ENCODE data around the gene UNK. TPM values are rescaled to one million over a fixed set of nuclear protein-coding genes. Genes with fewer than 3 reads are reported as not detected.
A peak's percentile ranks its signal among the peaks of the same experiment; 100 is the strongest.

UNK gene
- total RNA-seq, 4 donors from 2014 or later, result 6.9 to 69.7 (median 45.5) TPM

DNA sequence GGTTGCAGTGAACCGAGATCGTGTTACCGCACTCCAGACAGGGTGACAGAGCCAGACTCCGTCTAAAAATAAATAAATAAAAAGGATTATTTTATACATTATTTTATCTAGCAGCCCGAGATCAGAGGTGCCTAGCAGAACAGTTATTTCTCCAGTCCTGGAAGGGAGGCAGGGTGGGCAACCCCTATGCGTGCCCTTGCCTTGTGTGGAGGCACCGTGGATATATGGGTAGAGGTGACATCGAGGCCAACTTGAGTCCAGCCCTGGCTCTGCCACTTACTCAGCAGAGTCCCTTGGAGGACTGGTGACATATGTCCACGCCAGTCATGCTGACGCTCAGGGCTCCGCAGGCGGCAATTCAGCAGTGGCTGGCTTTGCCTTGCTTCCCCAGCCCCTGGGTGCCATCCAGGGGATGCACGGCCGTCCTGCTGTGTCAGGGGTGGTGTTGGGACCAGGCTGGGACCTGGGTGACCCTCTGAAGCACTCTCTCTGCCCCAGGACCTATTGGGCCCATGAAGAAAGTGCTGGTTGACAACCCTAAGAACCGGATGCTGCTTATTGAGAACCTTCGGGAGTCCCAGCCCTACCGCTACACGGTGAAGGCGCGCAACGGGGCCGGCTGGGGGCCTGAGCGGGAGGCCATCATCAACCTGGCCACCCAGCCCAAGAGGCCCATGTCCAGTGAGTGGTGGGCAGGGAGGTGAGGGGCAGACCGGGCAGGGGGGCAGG is 32.8 kb upstream of the UNK start:
- intact Hi-C loops (cut with DNase I; ENCODE audit: low total_unique reads), result no loop called here
- H3K4me3 ChIP-seq, result no peak overlapping the region
- peaks cover 0 to 5% of the 10 kb centered on the region in 2 donors for H3K4me1 ChIP-seq
- TF ChIP-seq POLR2A (IDR thresholded peaks at IDR 0.05), result no peak
- TF ChIP-seq, protein P1, sequence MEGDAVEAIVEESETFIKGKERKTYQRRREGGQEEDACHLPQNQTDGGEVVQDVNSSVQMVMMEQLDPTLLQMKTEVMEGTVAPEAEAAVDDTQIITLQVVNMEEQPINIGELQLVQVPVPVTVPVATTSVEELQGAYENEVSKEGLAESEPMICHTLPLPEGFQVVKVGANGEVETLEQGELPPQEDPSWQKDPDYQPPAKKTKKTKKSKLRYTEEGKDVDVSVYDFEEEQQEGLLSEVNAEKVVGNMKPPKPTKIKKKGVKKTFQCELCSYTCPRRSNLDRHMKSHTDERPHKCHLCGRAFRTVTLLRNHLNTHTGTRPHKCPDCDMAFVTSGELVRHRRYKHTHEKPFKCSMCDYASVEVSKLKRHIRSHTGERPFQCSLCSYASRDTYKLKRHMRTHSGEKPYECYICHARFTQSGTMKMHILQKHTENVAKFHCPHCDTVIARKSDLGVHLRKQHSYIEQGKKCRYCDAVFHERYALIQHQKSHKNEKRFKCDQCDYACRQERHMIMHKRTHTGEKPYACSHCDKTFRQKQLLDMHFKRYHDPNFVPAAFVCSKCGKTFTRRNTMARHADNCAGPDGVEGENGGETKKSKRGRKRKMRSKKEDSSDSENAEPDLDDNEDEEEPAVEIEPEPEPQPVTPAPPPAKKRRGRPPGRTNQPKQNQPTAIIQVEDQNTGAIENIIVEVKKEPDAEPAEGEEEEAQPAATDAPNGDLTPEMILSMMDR (IDR thresholded peaks at IDR 0.05), result no peak
- H3K36me3 ChIP-seq, result no peaks in the 10 kb centered on the region
- no peaks in the 10 kb centered on the region for H3K27me3 ChIP-seq
- H3K27ac ChIP-seq, result no peak overlapping the region
- DNase-seq, result no peak
- no peaks in the 10 kb centered on the region for H3K9me3 ChIP-seq

DNA sequence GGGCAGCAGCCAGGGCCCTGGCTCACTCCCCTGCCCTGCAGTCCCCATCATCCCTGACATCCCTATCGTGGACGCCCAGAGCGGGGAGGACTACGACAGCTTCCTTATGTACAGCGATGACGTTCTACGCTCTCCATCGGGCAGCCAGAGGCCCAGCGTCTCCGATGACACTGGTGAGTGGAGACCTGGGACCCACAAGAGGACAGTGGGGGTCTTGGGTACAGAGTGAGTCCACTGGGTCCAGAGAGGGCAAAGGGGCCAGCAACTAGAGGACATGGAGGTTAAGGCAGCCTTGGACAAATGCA is 32.2 kb upstream of the UNK start:
- no peaks in the 10 kb centered on the region for H3K27me3 ChIP-seq
- intact Hi-C loops (cut with DNase I; ENCODE audit: low total_unique reads), result no loop called here
- no peak overlapping the region for H3K4me3 ChIP-seq
- TF ChIP-seq POLR2A (IDR thresholded peaks at IDR 0.05), result no peak
- TF ChIP-seq, protein P1 (IDR thresholded peaks at IDR 0.05), result no peak
- no peaks in the 10 kb centered on the region for H3K36me3 ChIP-seq
- H3K4me1 ChIP-seq, result peaks cover 0 to 5% of the 10 kb centered on the region in 2 donors
- no peaks in the 10 kb centered on the region for H3K9me3 ChIP-seq
- no peak overlapping the region for H3K27ac ChIP-seq
- no peak for DNase-seq

DNA sequence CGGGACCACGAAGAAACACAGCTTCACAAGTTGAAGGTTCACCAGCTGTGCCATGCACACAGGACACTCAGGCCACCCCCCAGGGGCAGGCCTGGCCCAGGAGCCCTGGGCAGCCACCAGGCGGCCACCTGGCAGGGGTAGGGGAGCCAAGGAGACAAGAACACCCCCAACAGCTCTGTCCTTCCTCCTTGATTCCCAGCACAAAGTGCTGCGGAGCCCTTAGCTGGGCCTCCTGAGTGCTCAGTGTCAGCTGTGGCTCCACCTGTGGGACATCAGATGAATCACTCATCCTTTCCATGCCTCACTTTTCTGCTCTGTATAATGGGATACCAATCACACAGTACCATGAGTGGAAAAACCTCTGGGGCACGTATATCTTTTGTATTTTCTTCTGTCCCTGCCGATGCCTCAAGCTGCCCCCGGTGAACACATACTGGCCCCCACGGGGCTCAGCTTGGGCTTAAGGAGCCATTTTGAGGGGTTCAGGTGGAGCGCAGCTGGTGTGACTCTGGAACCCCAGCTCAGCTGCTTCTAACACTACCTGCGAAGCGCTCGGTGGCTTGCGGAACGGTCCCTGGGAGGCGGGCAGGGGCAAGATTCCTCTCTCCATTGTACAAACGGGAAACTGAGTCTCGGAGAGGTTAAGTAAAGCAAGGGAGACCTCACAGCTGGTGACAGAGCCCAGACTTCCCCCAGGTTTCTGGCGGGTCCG is 31.6 kb upstream of the UNK start:
- Histone ChIP-seq H3K36me3 (no peaks in the 10 kb centered on the region), H3K4me1 (peaks cover 0 to 5% of the 10 kb centered on the region in 2 donors), H3K4me3 (peak overlapping the region; percentile 30 to 46), H3K9me3 (no peaks in the 10 kb centered on the region), H3K27ac (no peak overlapping the region), H3K27me3 (no peaks in the 10 kb centered on the region)
- DNase-seq, result no peak
- intact Hi-C loops (cut with DNase I; ENCODE audit: low total_unique reads), result no loop called here
- TF ChIP-seq, protein P1 (IDR thresholded peaks at IDR 0.05), result no peak
- no peak for TF ChIP-seq POLR2A (IDR thresholded peaks at IDR 0.05)

DNA sequence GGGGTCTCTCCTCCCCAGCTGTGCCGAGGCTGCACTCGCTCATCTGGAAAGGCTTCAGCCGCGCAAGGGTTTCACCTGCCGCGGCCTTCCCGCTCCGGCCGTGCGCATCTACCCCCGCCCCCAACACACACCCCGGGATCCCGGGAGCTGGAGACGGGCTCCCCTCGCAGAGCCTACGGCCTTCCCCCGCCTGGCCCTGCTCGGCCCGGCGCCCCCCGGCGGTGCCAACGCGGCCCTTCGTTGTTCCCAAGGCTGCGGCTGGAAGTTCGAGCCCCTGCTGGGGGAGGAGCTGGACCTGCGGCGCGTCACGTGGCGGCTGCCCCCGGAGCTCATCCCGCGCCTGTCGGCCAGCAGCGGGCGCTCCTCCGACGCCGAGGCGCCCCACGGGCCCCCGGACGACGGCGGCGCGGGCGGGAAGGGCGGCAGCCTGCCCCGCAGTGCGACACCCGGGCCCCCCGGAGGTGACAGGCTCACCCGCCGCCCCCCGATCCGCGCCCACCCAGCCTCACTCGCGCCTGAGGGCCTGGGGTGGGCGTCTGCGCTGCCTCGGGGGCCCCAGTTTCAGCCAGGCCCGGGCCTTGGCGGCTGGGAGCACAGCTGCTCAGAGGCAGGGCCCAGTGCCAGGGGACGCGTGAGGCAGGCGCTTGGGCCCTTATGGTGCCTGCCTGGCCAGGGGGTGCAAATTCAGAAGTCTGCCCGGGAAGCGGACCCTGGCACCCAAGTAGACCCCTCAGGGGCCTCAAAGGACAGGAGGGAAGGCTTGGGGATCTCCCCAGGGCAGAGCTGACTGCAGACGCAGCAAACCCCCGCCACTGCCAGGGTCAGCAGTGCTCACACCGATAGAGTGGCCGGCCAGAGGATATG is 30.9 kb upstream of the UNK start:
- no peaks in the 10 kb centered on the region for H3K27me3 ChIP-seq
- H3K27ac ChIP-seq, result peak overlapping the region; percentile 60 to 61
- peak; percentile 68 to 80 for DNase-seq
- intact Hi-C loops (cut with DNase I; ENCODE audit: low total_unique reads), result no loop called here
- peak overlapping the region; percentile 30 to 46 for H3K4me3 ChIP-seq
- H3K4me1 ChIP-seq, result peaks cover 0 to 5% of the 10 kb centered on the region in 2 donors
- peak in 1 of 2 donors; percentile 30 for TF ChIP-seq POLR2A (IDR thresholded peaks at IDR 0.05)
- TF ChIP-seq, protein P1 (IDR thresholded peaks at IDR 0.05), result peak; percentile 43 to 85 (median 70)
- H3K9me3 ChIP-seq, result no peaks in the 10 kb centered on the region
- no peaks in the 10 kb centered on the region for H3K36me3 ChIP-seq
